Tibial nerve (tissue), 4 donors: ENCODE results near the gene ZNF219. TPM values are rescaled to one million over a fixed set of nuclear protein-coding genes. Genes with fewer than 3 reads are reported as not detected.

Source experiments
- DNase-seq, 2 donors: peaks; one replicate each; pipeline ENCODE4 v3.0.0-alpha.2; 2019; ENCODE audit warnings: low spot score in 2 of 2
- H3K27ac ChIP-seq, 4 donors: fragments of 200-600 bp; sonication (generic) in 3 of 4; one replicate each; pipeline ENCODE4 v1.5.1; 2017 to 2019; ENCODE audit warnings: mild to moderate bottlenecking in 1 of 4
- H3K27me3 ChIP-seq, 2 donors: fragments of 200-600 bp; sonication (generic) in 1 of 2; one replicate each; pipeline versions ENCODE4 v1.5.1 to v1.6.0; 2017 to 2019
- H3K36me3 ChIP-seq, 3 donors: fragments of 200-600 bp; sonication (generic); one replicate each; pipeline ENCODE4 v1.5.1; 2018 to 2019
- H3K4me1 ChIP-seq, 4 donors: fragments of 200-600 bp; sonication (generic) in 3 of 4; one replicate each; pipeline ENCODE4 v1.5.1; 2017 to 2019
- H3K4me3 ChIP-seq, 4 donors: fragments of 200-600 bp; sonication (generic) in 3 of 4; one replicate each; pipeline ENCODE4 v1.5.1; 2017 to 2019; ENCODE audit warnings: mild to moderate bottlenecking in 1 of 4, moderate library complexity in 1 of 4
- H3K9me3 ChIP-seq, 4 donors: fragments of 200-600 bp; sonication (generic) in 3 of 4; one replicate each; pipeline ENCODE4 v1.5.1; 2017 to 2019
- CTCF ChIP-seq, 5 experiments: fragments of 200-600 bp in 3 of 5; fragments of 450-650 bp in 2 of 5; sonication (generic) in 3 of 5; IDR thresholded peaks; one replicate each; pipeline ENCODE4 v1.5.1; 2016 to 2019; ENCODE audit warnings: antibody characterized with exemption in 5 of 5, mild to moderate bottlenecking in 3 of 5, moderate library complexity in 2 of 5
- EP300 ChIP-seq, 2 donors: sonication (generic); formaldehyde crosslinking; IDR thresholded peaks; one replicate each; pipeline ENCODE4 v1.6.1; 2017; ENCODE audit warnings: antibody characterized with exemption in 2 of 2, mild to moderate bottlenecking in 1 of 2
- POLR2A ChIP-seq, 2 donors: fragments of 450-650 bp; IDR thresholded peaks; one replicate each; pipeline ENCODE4 v1.6.1; 2017; ENCODE audit warnings: antibody characterized with exemption in 2 of 2, mild to moderate bottlenecking in 2 of 2, moderate library complexity in 2 of 2
- WGBS, 2 donors: methylation state at CpG; one replicate each; pipeline ENCODE4 v1.1.5; 2018; 5-methylcytosine and 5-hydroxymethylcytosine counted together
- total RNA-seq, 4 donors: library from RNA; depleted of rRNA; stranded (reverse); fragments of >200 nt; gene quantifications; one replicate each; pipeline ENCODE4 v1.1.0, GENCODE V29; 2016

ZNF219 gene
- total RNA-seq, 4 donors from 2014 or later: 28.6 to 90.3 (median 34.9) TPM

- peak overlapping the region; percentile 64 to 84 (median 68) for H3K4me3 ChIP-seq
- no peaks in the 10 kb centered on the region for H3K36me3 ChIP-seq
- H3K27me3 ChIP-seq: no peaks in the 10 kb centered on the region
- DNase-seq: peak; percentile 95 to 97
- H3K4me1 ChIP-seq: peaks cover 0 to 58% (median 44%) of the 10 kb centered on the region in 4 donors
- TF ChIP-seq CTCF (IDR thresholded peaks at IDR 0.05) (peak; percentile 75 to 95 (median 88)), EP300 (IDR thresholded peaks at IDR 0.05) (peak; percentile 90 to 97), POLR2A (IDR thresholded peaks at IDR 0.05) (peak; percentile 94 to 96)
- WGBS, 2 donors: 0 to 1% methylated on average over 45 to 48 of the region's 62 CpGs
- no peaks in the 10 kb centered on the region for H3K9me3 ChIP-seq
- H3K27ac ChIP-seq: peak overlapping the region; percentile 92 to 100 (median 98)
These were observed 5.4 kb upstream of the ZNF219 start for GRCh38 chr14:21103710-21104447.

- WGBS, 2 donors: 2% methylated on average over 9 of the region's 9 CpGs
These were observed 4.9 kb upstream of the ZNF219 start for GRCh38 chr14:21103411-21103709.

GRCh38 chr14:21102521-21103410 is 4.3 kb upstream of the ZNF219 start:
- DNase-seq: no peak
- no peaks in the 10 kb centered on the region for H3K36me3 ChIP-seq
- H3K4me3 ChIP-seq: peak overlapping the region; percentile 64 to 84 (median 68)
- H3K9me3 ChIP-seq: no peaks in the 10 kb centered on the region
- peak overlapping the region; percentile 92 to 100 (median 98) for H3K27ac ChIP-seq
- H3K4me1 ChIP-seq: peaks cover 0 to 62% (median 44%) of the 10 kb centered on the region in 4 donors
- no peak for TF ChIP-seq POLR2A (IDR thresholded peaks at IDR 0.05)
- no peak for TF ChIP-seq EP300 (IDR thresholded peaks at IDR 0.05)
- TF ChIP-seq CTCF (IDR thresholded peaks at IDR 0.05): no peak
- 18 to 20% methylated on average over 9 of the region's 9 CpGs for WGBS, 2 donors
- no peaks in the 10 kb centered on the region for H3K27me3 ChIP-seq

More at GRCh38 chr14:21103411-21103709, 4.9 kb upstream of the ZNF219 start:
- no peak for DNase-seq
- Histone ChIP-seq H3K9me3 (no peaks in the 10 kb centered on the region), H3K27ac (peak overlapping the region; percentile 92 to 100 (median 98)), H3K27me3 (no peaks in the 10 kb centered on the region), H3K4me3 (peak overlapping the region; percentile 64 to 84 (median 68)), H3K4me1 (peaks cover 0 to 60% (median 44%) of the 10 kb centered on the region in 4 donors), H3K36me3 (no peaks in the 10 kb centered on the region)
- TF ChIP-seq EP300 (IDR thresholded peaks at IDR 0.05): no peak
- TF ChIP-seq CTCF (IDR thresholded peaks at IDR 0.05): no peak
- no peak for TF ChIP-seq POLR2A (IDR thresholded peaks at IDR 0.05)

GRCh38 chr14:21101802-21102413 is 3.5 kb upstream of the ZNF219 start:
- DNase-seq: no peak
- Histone ChIP-seq H3K27me3 (no peaks in the 10 kb centered on the region), H3K27ac (peak overlapping the region in 1 of 4 donors; percentile 66), H3K4me1 (peaks cover 0 to 63% (median 41%) of the 10 kb centered on the region in 4 donors), H3K36me3 (no peaks in the 10 kb centered on the region), H3K4me3 (no peak overlapping the region), H3K9me3 (no peaks in the 10 kb centered on the region)
- 85% methylated on average over 8 of the region's 8 CpGs for WGBS, 2 donors
- TF ChIP-seq EP300 (IDR thresholded peaks at IDR 0.05) (no peak), POLR2A (IDR thresholded peaks at IDR 0.05) (no peak), CTCF (IDR thresholded peaks at IDR 0.05) (no peak)
